ENCODE results near the gene PPAT.

PPAT gene

GRCh38 chr4:56433280-56433679 lies 2.1 kb downstream of the PPAT start:
- no peak for DNase-seq

GRCh38 chr4:56430203-56430602 lies 5.2 kb downstream of the PPAT start:
- no peak for DNase-seq

GRCh38 chr4:56427179-56427578 lies 8.2 kb downstream of the PPAT start:
- DNase-seq = no peak

GRCh38 chr4:56426273-56426672 lies 9.1 kb downstream of the PPAT start:
- DNase-seq = no peak

GRCh38 chr4:56425518-56425917 lies 9.9 kb downstream of the PPAT start:
- no peak for DNase-seq

GRCh38 chr4:56424697-56425514 lies 10.5 kb downstream of the PPAT start:
- DNase-seq = peak; percentile 45

- DNase-seq = no peak
Observed at GRCh38 chr4:56424176-56424575, 11.2 kb downstream of the PPAT start.

GRCh38 chr4:56417396-56417795 lies 18.0 kb downstream of the PPAT start:
- no peak for DNase-seq

- DNase-seq = no peak
Observed at GRCh38 chr4:56416349-56416748, 19.1 kb downstream of the PPAT start.

- DNase-seq = no peak
Observed at GRCh38 chr4:56414135-56414670, 21.2 kb downstream of the PPAT start.

GRCh38 chr4:56410247-56411062 lies 25.0 kb downstream of the PPAT start:
- DNase-seq = no peak

GRCh38 chr4:56409511-56410090 lies 25.8 kb downstream of the PPAT start:
- no peak for DNase-seq

GRCh38 chr4:56408978-56409377 lies 26.4 kb downstream of the PPAT start:
- no peak for DNase-seq

GRCh38 chr4:56406151-56406550 lies 29.3 kb downstream of the PPAT start:
- no peak for DNase-seq

GRCh38 chr4:56405016-56405415 lies 30.4 kb downstream of the PPAT start:
- DNase-seq = no peak

- no peak for DNase-seq
Observed at GRCh38 chr4:56400560-56400959, 34.9 kb downstream of the PPAT start.

GRCh38 chr4:56391270-56391669 lies 44.1 kb downstream of the PPAT start:
- DNase-seq = no peak

GRCh38 chr4:56389558-56389957 lies 45.9 kb downstream of the PPAT start:
- DNase-seq = no peak

GRCh38 chr4:56388306-56388705 lies 47.1 kb downstream of the PPAT start:
- no peak for DNase-seq

- peak; percentile 92 for DNase-seq
Observed at GRCh38 chr4:56387023-56388001, 48.1 kb downstream of the PPAT start, which contains the start of gene AASDH. TSS of gene AASDH (minus strand) at chr4:56387491. CDS start at chr4:56384299, 3,192 bp downstream.

GRCh38 chr4:56386091-56386490 lies 49.3 kb downstream of the PPAT start:
- DNase-seq = no peak

GRCh38 chr4:56375458-56375857 lies 60.0 kb downstream of the PPAT start:
- no peak for DNase-seq
